Endothelial cell of umbilical vein (primary cell): ENCODE measurements around the gene CBX5. TPM values are rescaled to one million over a fixed set of nuclear protein-coding genes. Genes with fewer than 3 reads are reported as not detected.

Source experiments
- BruUV-seq: library from RNA; stranded (reverse); fragments of 400-500 nt; replicated peaks from 2 replicates; lab custom pipeline; 2021; lab: Mats Ljungman, UMichigan
- CTCF ChIA-PET: fragments of 300-600, 350-600 bp; sonication (Branson Sonifier 250); formaldehyde crosslinking; loops from one replicate; lab custom pipeline; 2021; ENCODE audit warnings: antibody characterized with exemption, inconsistent platforms; lab: Charles Lee
- POLR2A ChIA-PET: fragments of 300-600, 350-600 bp; sonication (Branson Sonifier 250); formaldehyde crosslinking; loops from one replicate; lab custom pipeline; 2021; ENCODE audit warnings: antibody characterized with exemption, inconsistent platforms; lab: Charles Lee
- DNase-seq: peaks from one replicate; pipeline ENCODE4 v3.0.0-alpha.2; 2011; ENCODE audit warnings: low read depth, low spot score
- FAIRE-seq: peaks from 2 replicates; lab custom pipeline; 2011; peaks lifted over from hg19 to GRCh38; lab: Jason Lieb, UNC
- H2AFZ ChIP-seq: 2 replicates; pipeline ENCODE4 v1.6.0; 2012; ENCODE audit warnings: low read depth, low read length, control low read depth, inconsistent platforms
- H3K27ac ChIP-seq: 2 replicates; pipeline ENCODE4 v1.5.1; 2011; ENCODE audit warnings: low read depth, mild to moderate bottlenecking, control low read depth, low read length, moderate library complexity; ENCODE audit not compliant: insufficient read depth
- H3K27me3 ChIP-seq, 2 experiments: 2 replicates each; pipeline versions ENCODE4 v1.6.0 to v1.6.1; 2011; ENCODE audit warnings: low read length in 2 of 2, mixed read lengths in 1 of 2; ENCODE audit not compliant: control insufficient read depth in 2 of 2, insufficient read depth in 2 of 2
- H3K36me3 ChIP-seq, 2 experiments: 2 replicates in 1 of 2; 3 replicates in 1 of 2; pipeline ENCODE4 v1.5.1; 2011; ENCODE audit warnings: low read length in 2 of 2, mild to moderate bottlenecking in 1 of 2, moderate library complexity in 1 of 2; ENCODE audit not compliant: control insufficient read depth in 2 of 2, insufficient read depth in 2 of 2; ENCODE audit errors: extremely low read depth in 1 of 2
- H3K4me1 ChIP-seq: 3 replicates; pipeline ENCODE4 v1.5.1; 2011; ENCODE audit warnings: mild to moderate bottlenecking, low read length; ENCODE audit not compliant: control insufficient read depth, insufficient read depth; ENCODE audit errors: extremely low read depth
- H3K4me2 ChIP-seq: 2 replicates; pipeline ENCODE4 v1.6.1; 2011; ENCODE audit warnings: low read length, control low read depth, mixed read lengths; ENCODE audit not compliant: insufficient read depth
- H3K4me3 ChIP-seq, 3 experiments: fragments of 200-600 bp in 1 of 3; sonication (generic), shearing (Covaris generic) in 1 of 3; replicated peaks in 1 of 3; 2 replicates each; pipeline ENCODE4 v1.5.1; 2011 to 2016; ENCODE audit warnings: control low read depth in 3 of 3, low read length in 3 of 3, mild to moderate bottlenecking in 2 of 3, inconsistent platforms in 1 of 3, low read depth in 1 of 3, moderate library complexity in 1 of 3; ENCODE audit not compliant: insufficient read depth in 1 of 3
- H3K79me2 ChIP-seq: 2 replicates; pipeline ENCODE4 v1.6.0; 2012; ENCODE audit warnings: low read length, inconsistent platforms; ENCODE audit not compliant: control insufficient read depth, insufficient read depth
- H3K9ac ChIP-seq: replicated peaks from 2 replicates; pipeline ENCODE3; 2011; ENCODE audit warnings: low read length, control low read depth; ENCODE audit not compliant: insufficient read depth; ENCODE audit errors: extremely low read depth
- H3K9me1 ChIP-seq: replicated peaks from 3 replicates; pipeline ENCODE4 v1.6.0; 2011; ENCODE audit warnings: mild to moderate bottlenecking, low read length; ENCODE audit not compliant: control insufficient read depth, insufficient read depth; ENCODE audit errors: extremely low read depth
- H3K9me3 ChIP-seq: replicated peaks from 2 replicates; pipeline ENCODE4 v1.5.1; 2012; ENCODE audit warnings: low read length, inconsistent platforms; ENCODE audit not compliant: control insufficient read depth, insufficient read depth
- H4K20me1 ChIP-seq: replicated peaks from 2 replicates; pipeline ENCODE3; 2011; ENCODE audit warnings: mild to moderate bottlenecking, low read length; ENCODE audit not compliant: control insufficient read depth, insufficient read depth; ENCODE audit errors: extremely low read depth
- CTCF ChIP-seq, 2 donors: IDR thresholded peaks; 1 replicate in 1 of 2; 2 replicates in 1 of 2; pipeline ENCODE4 v1.5.1; 2011; ENCODE audit warnings: low read length in 2 of 2, mild to moderate bottlenecking in 2 of 2, moderate library complexity in 2 of 2, control low read depth in 1 of 2, inconsistent platforms in 1 of 2, low read depth in 1 of 2; ENCODE audit not compliant: insufficient read depth in 1 of 2; ENCODE audit errors: extremely low read depth in 1 of 2
- EZH2 ChIP-seq: IDR thresholded peaks from 2 replicates; pipeline ENCODE4 v1.6.1; 2012; ENCODE audit warnings: borderline replicate concordance, low read depth, mild to moderate bottlenecking, moderate library complexity, low read length, inconsistent platforms; ENCODE audit not compliant: severe bottlenecking
- FOS ChIP-seq: IDR thresholded peaks from 2 replicates; pipeline ENCODE4 v1.6.1; 2011; ENCODE audit warnings: mild to moderate bottlenecking, low read length, moderate library complexity, borderline replicate concordance; ENCODE audit not compliant: insufficient read depth
- GATA2 ChIP-seq: IDR thresholded peaks from 2 replicates; pipeline ENCODE4 v1.7.0; 2011; ENCODE audit warnings: low read depth, mild to moderate bottlenecking, moderate library complexity, mixed read lengths, low read length; ENCODE audit not compliant: insufficient read length, insufficient read depth
- JUN ChIP-seq: IDR thresholded peaks from 2 replicates; pipeline ENCODE4 v1.6.1; 2011; ENCODE audit warnings: borderline replicate concordance, low read depth; ENCODE audit not compliant: insufficient read length, insufficient read depth
- MAX ChIP-seq: IDR thresholded peaks from 2 replicates; pipeline ENCODE4 v1.6.1; 2011; ENCODE audit not compliant: insufficient read depth, insufficient read length
- MYC ChIP-seq: IDR thresholded peaks from one replicate; pipeline ENCODE4 v1.6.1; 2011; ENCODE audit warnings: mild to moderate bottlenecking, low read depth, low read length
- POLR2A ChIP-seq: IDR thresholded peaks from 2 replicates; pipeline ENCODE4 v1.6.1; 2012; ENCODE audit warnings: low read depth, mild to moderate bottlenecking, control low read depth, low read length
- POLR2AphosphoS5 ChIP-seq: IDR thresholded peaks from 2 replicates; pipeline ENCODE4 v1.6.1; 2012; ENCODE audit warnings: low read depth, mild to moderate bottlenecking, control low read depth, low read length, moderate library complexity; ENCODE audit not compliant: insufficient read depth
- dilution Hi-C: fragments of 300-500 bp; cut with MboI; formaldehyde crosslinking; loops from one replicate; pipeline ENCODE4 v1.15.0; 2019; ENCODE audit warnings: low sequenced_read_pairs; ENCODE audit not compliant: extremely low pct_ligation_motif_present
- intact Hi-C: fragments of 100-400 bp; cut with micrococcal nuclease; formaldehyde crosslinking; loops from one replicate; pipeline ENCODE4 v1.10.0; 2022
- polyA plus RNA-seq, 4 experiments: library from polyadenylated mRNA; depleted of rRNA in 3 of 4; stranded (reverse) in 3 of 4; unstranded in 1 of 4; fragments of >200 nt; gene quantifications; 2 replicates each; pipeline versions ENCODE4 v1.2.1 to v1.2.3, GENCODE V29; 2011 to 2012; ENCODE audit warnings: missing spikeins in 1 of 4
- total RNA-seq: library from RNA; stranded (reverse); gene quantifications from 2 replicates; pipeline ENCODE4 v1.2.3, GENCODE V29; 2021

The CBX5 gene
- total and polyA plus RNA-seq, 2 donors (not counting 3 experiments of a cell fraction or from before 2014, with no cell fraction given): 22.8 to 111 TPM

GRCh38 chr12:54196396-54196795, 83.5 kb downstream of the CBX5 start:
- H3K4me3 ChIP-seq: no peak overlapping the region
- no peak overlapping the region for H3K9ac ChIP-seq
- H3K27ac ChIP-seq: no peak overlapping the region
- H3K27me3 ChIP-seq: peaks cover 34 to 47% of the 10 kb centered on the region in 2 experiments
- dilution Hi-C loops: no loop called here
- no peaks in the 10 kb centered on the region for H3K79me2 ChIP-seq
- H3K4me2 ChIP-seq: no peak overlapping the region
- BruUV-seq: no TSS peak
- DNase-seq (no peak), FAIRE-seq (no peak)
- ChIA-PET CTCF (interaction anchor here (8.5 to 15.7 kb wide), 2 partner anchors 11 to 187 kb away, joined by 108 to 616 read pairs; partner anchors contain the start of gene HOXC8), POLR2A (no interaction called here)
- H4K20me1 ChIP-seq: no peaks in the 10 kb centered on the region
- H3K9me1 ChIP-seq: no peaks in the 10 kb centered on the region
- no peak overlapping the region for H2AFZ ChIP-seq
- no peaks in the 10 kb centered on the region for H3K36me3 ChIP-seq
- no peaks in the 10 kb centered on the region for H3K4me1 ChIP-seq
- H3K9me3 ChIP-seq: no peaks in the 10 kb centered on the region
- intact Hi-C loops: no loop called here
- TF ChIP-seq GATA2 (no peak), EZH2 (no peak), CTCF (IDR thresholded peaks at IDR 0.05; ENCODE audit: extremely low read depth in 1 of 2, insufficient read depth in 1 of 2, low read depth in 1 of 2, low read length in 2 of 2) (no peak), MAX (no peak), POLR2AphosphoS5 (no peak), POLR2A (no peak), JUN (no peak), MYC (no peak), FOS (no peak)
